ENCODE results near the gene CHIC2. TPM values are rescaled to one million over a fixed set of nuclear protein-coding genes. Genes with fewer than 3 reads are reported as not detected.
"Not testable (repeated sequence)": the region's sequence is repeated elsewhere in the genome, so short reads cannot be mapped to it uniquely, and the experiment has no call there.

CHIC2 gene
- total and polyA plus RNA-seq, 2 of the 8 experiments (the other 6 are each of a cell fraction or from before 2014, with no cell fraction given), result 4.5 to 10.9 TPM

- TF ChIP-seq CBX5 (IDR thresholded peaks at IDR 0.05; ENCODE audit: low read depth, low read length), result no peak
- TF ChIP-seq SAP30 (IDR thresholded peaks at IDR 0.05; ENCODE audit: insufficient read depth, insufficient replicate concordance, low read length), result no peak
- TF ChIP-seq CTBP2 (IDR thresholded peaks at IDR 0.05; ENCODE audit: borderline replicate concordance, insufficient read depth, insufficient read length, low read length), result no peak
- TF ChIP-seq TAF7 (optimal IDR thresholded peaks at IDR 0.05; ENCODE audit: borderline replicate concordance, low read depth, low read length), result peak; percentile 43
- no peak for TF ChIP-seq SUZ12 (IDR thresholded peaks at IDR 0.05; ENCODE audit: low read length)
- peak; percentile 99 for TF ChIP-seq ASH2L (IDR thresholded peaks at IDR 0.05; ENCODE audit: low read length)
- no peak for TF ChIP-seq E2F6 (IDR thresholded peaks at IDR 0.05)
- TF ChIP-seq BRCA1 (IDR thresholded peaks at IDR 0.05; ENCODE audit: low read depth, low read length), result peak; percentile 66
- TF ChIP-seq CEBPB (IDR thresholded peaks at IDR 0.05; ENCODE audit: low read depth, low read length), result no peak
- TF ChIP-seq RFX5 (IDR thresholded peaks at IDR 0.05; ENCODE audit: borderline replicate concordance, low read depth, low read length), result no peak
Observed at GRCh38 chr4:54064317-54065111, at the start of gene CHIC2 (continued).

- H4K91ac ChIP-seq (replicated peaks; ENCODE audit: insufficient read length, low read length); H2BK5ac ChIP-seq (ENCODE audit: low read depth, low read length); H2AK5ac ChIP-seq (ENCODE audit: low read depth, low read length); H3K4me2 ChIP-seq (ENCODE audit: insufficient read depth in 1 of 2, low read depth in 2 of 2, low read length in 2 of 2); H2BK20ac ChIP-seq (ENCODE audit: low read length); H3K79me1 ChIP-seq (ENCODE audit: low read depth, low read length); H4K20me1 ChIP-seq (replicated peaks in 1 of 2; ENCODE audit: control insufficient read depth in 1 of 2, insufficient read depth in 2 of 2, low read length in 2 of 2); H3K18ac ChIP-seq (ENCODE audit: extremely low read depth, low read length); H4K8ac ChIP-seq (ENCODE audit: extremely low read depth, insufficient read depth, low read length); DNase-seq (ENCODE audit: low read depth in 1 of 2, low spot score in 2 of 2); H2BK12ac ChIP-seq (ENCODE audit: low read depth, low read length); H3K14ac ChIP-seq (ENCODE audit: insufficient read length); POLR2A ChIA-PET (ENCODE audit: partially characterized antibody); H3K27ac ChIP-seq (ENCODE audit: low read depth, low read length); H3K4ac ChIP-seq (replicated peaks; ENCODE audit: insufficient read length, low read depth, low read length); H3K9ac ChIP-seq (replicated peaks in 1 of 4; ENCODE audit: extremely low read depth in 1 of 4, low read depth in 3 of 4, low read length in 3 of 4); H2AFZ ChIP-seq (ENCODE audit: low read length); H2BK15ac ChIP-seq (ENCODE audit: low read length); H3K23me2 ChIP-seq (ENCODE audit: low read depth, low read length); H3K36me3 ChIP-seq (ENCODE audit: control insufficient read depth in 2 of 4, insufficient read depth in 4 of 4, low read length in 3 of 4); FAIRE-seq; H3K9me3 ChIP-seq (ENCODE audit: insufficient read depth in 2 of 2, low read depth in 1 of 2, low read length in 1 of 2); H3K23ac ChIP-seq (ENCODE audit: insufficient read length); H3K4me3 ChIP-seq (ENCODE audit: extremely low read depth in 1 of 4, insufficient read depth in 2 of 4, low read depth in 3 of 4, low read length in 4 of 4); H4K5ac ChIP-seq (ENCODE audit: insufficient read length, low read depth, low read length); H3K79me2 ChIP-seq (ENCODE audit: control insufficient read depth in 1 of 2, insufficient read depth in 2 of 2, low read length in 2 of 2); H3K56ac ChIP-seq (replicated peaks; ENCODE audit: insufficient read length, low read depth, low read length); H2BK120ac ChIP-seq (replicated peaks; ENCODE audit: low read depth, low read length): not testable (repeated sequence)
- CTCF ChIA-PET (ENCODE audit: partially characterized antibody), result interaction anchor here (0.8 kb wide), 1 partner anchor 113 kb away, joined by 3 read pairs; no protein-coding TSS in a partner anchor
- Histone ChIP-seq H3K27me3 (replicated peaks in 1 of 4; ENCODE audit: control insufficient read depth in 3 of 4, extremely low read depth in 1 of 4, insufficient read depth in 3 of 4, low read length in 3 of 4) (peaks cover 7 to 30% (median 24%) of the 10 kb centered on the region in 4 experiments), H3K4me1 (replicated peaks in 1 of 4; ENCODE audit: control insufficient read depth in 3 of 4, insufficient read depth in 4 of 4, low read length in 3 of 4) (peaks cover 2 to 15% (median 10%) of the 10 kb centered on the region in 4 experiments; a peak in 6 of 7 replicates)
- WGBS, 2 experiments (ENCODE audit: extremely low coverage in 1 of 2, insufficient coverage in 1 of 2, insufficient read length in 1 of 2, insufficient replicate concordance in 2 of 2, low coverage in 1 of 2, low lambda C conversion rate in 2 of 2, missing lambda C conversion rate in 1 of 2), result 78% methylated on average over 1 of the region's 1 CpG; no CpG with 5 or more reads in 1 of the 2 experiments
Observed at GRCh38 chr4:54113206-54113605, 48.8 kb upstream of the CHIC2 start.

Measured in H1 (cell line).